Panc1 (cell line): ENCODE results near the gene CCNL2. TPM values are rescaled to one million over a fixed set of nuclear protein-coding genes. Genes with fewer than 3 reads are reported as not detected.

Experiments used
- ATAC-seq: fragments of 200-7000 bp; cut with Tn5 transposase; 2 replicates; pipeline ENCODE4 v1.9.1; 2020; ENCODE audit warnings: mild to moderate bottlenecking, moderate library complexity
- BruUV-seq: library from RNA; stranded (reverse); fragments of 400-500 nt; replicated peaks from 2 replicates; lab custom pipeline; 2021; lab: Mats Ljungman, UMichigan
- CTCF ChIA-PET: fragments of 300-600 bp; sonication (Branson Sonifier 250); formaldehyde crosslinking; loops from one replicate; lab custom pipeline; 2022; ENCODE audit warnings: antibody characterized with exemption; lab: Charles Lee
- POLR2A ChIA-PET: fragments of 300-600 bp; sonication (Branson Sonifier 250); formaldehyde crosslinking; loops from one replicate; lab custom pipeline; 2022; ENCODE audit warnings: antibody characterized with exemption; lab: Charles Lee
- DNase-seq: peaks from one replicate; pipeline ENCODE4 v3.0.0-alpha.2; 2010; ENCODE audit warnings: low read depth, low spot score
- H3K27ac ChIP-seq: 2 replicates; pipeline ENCODE4 v1.5.1; 2011; ENCODE audit warnings: mild to moderate bottlenecking, low read length, inconsistent platforms
- H3K27me3 ChIP-seq: fragments of 200-500 bp; sonication (Bioruptor generic); 2 replicates; pipeline ENCODE4 v1.6.0; 2014; ENCODE audit warnings: low read length, inconsistent platforms; ENCODE audit not compliant: control insufficient read depth, insufficient read depth
- H3K36me3 ChIP-seq: fragments of 200-500 bp; sonication (Bioruptor generic); 2 replicates; pipeline ENCODE4 v1.5.1; 2014; ENCODE audit warnings: inconsistent platforms, mild to moderate bottlenecking, low read length, moderate library complexity; ENCODE audit not compliant: control insufficient read depth, insufficient read depth
- H3K4me1 ChIP-seq: 2 replicates; pipeline ENCODE4 v1.5.1; 2011; ENCODE audit warnings: inconsistent platforms, mild to moderate bottlenecking, low read length, moderate library complexity; ENCODE audit not compliant: control insufficient read depth, insufficient read depth
- H3K4me3 ChIP-seq, 2 experiments: 2 replicates each; pipeline ENCODE4 v1.5.1; 2011 to 2012; ENCODE audit warnings: low read depth in 2 of 2, low read length in 2 of 2, mild to moderate bottlenecking in 2 of 2, inconsistent platforms in 1 of 2, moderate library complexity in 1 of 2
- H3K9me3 ChIP-seq: fragments of 200-500 bp; sonication (Bioruptor generic); 2 replicates; pipeline ENCODE4 v1.5.1; 2014; ENCODE audit warnings: low read depth, mild to moderate bottlenecking, inconsistent platforms, low read length, moderate library complexity; ENCODE audit not compliant: control insufficient read depth, insufficient read depth
- POLR2AphosphoS5 ChIP-seq: IDR thresholded peaks from 2 replicates; pipeline ENCODE4 v1.6.1; 2012; ENCODE audit warnings: mild to moderate bottlenecking, low read depth, low read length, moderate library complexity
- SIN3A ChIP-seq: IDR thresholded peaks from 2 replicates; pipeline ENCODE4 v1.6.1; 2012; ENCODE audit warnings: low read depth, mild to moderate bottlenecking, low read length, moderate library complexity, borderline replicate concordance; ENCODE audit not compliant: insufficient read depth
- TCF7L2 ChIP-seq: IDR thresholded peaks from 2 replicates; pipeline ENCODE4 v1.6.1; 2011; ENCODE audit warnings: mild to moderate bottlenecking, low read depth, low read length, inconsistent platforms
- in situ Hi-C: cut with HindIII; loops from 2 replicates; pipeline ENCODE4 v1.10.0; 2016; ENCODE audit warnings: low sequenced_read_pairs, low pct_unique_long_range_greater_than_20kb
- intact Hi-C: fragments of 100-400 bp; cut with micrococcal nuclease; formaldehyde crosslinking; loops from one replicate; pipeline ENCODE4 v1.10.0; 2022; ENCODE audit not compliant: unreplicated experiment
- total RNA-seq: library from RNA; stranded (reverse); gene quantifications from one replicate; pipeline ENCODE4 v1.2.1, GENCODE V29; 2021; ENCODE audit not compliant: unreplicated experiment
- TF ChIP-seq, protein P1 (sequence below), 2 experiments: IDR thresholded peaks; 2 replicates each; pipeline ENCODE4 v1.6.1; 2011 to 2012; ENCODE audit warnings: low read depth in 2 of 2, control low read depth in 1 of 2, low read length in 1 of 2, mild to moderate bottlenecking in 1 of 2, moderate library complexity in 1 of 2; ENCODE audit not compliant: insufficient read depth in 1 of 2
- TF ChIP-seq, protein P2 (sequence below): fragments of 450-650 bp; IDR thresholded peaks from 2 replicates; pipeline ENCODE4 v1.5.1; 2017; ENCODE audit warnings: mild to moderate bottlenecking

The CCNL2 gene
- total RNA-seq, 1 experiment from 2014 or later = 297 TPM

DNA sequence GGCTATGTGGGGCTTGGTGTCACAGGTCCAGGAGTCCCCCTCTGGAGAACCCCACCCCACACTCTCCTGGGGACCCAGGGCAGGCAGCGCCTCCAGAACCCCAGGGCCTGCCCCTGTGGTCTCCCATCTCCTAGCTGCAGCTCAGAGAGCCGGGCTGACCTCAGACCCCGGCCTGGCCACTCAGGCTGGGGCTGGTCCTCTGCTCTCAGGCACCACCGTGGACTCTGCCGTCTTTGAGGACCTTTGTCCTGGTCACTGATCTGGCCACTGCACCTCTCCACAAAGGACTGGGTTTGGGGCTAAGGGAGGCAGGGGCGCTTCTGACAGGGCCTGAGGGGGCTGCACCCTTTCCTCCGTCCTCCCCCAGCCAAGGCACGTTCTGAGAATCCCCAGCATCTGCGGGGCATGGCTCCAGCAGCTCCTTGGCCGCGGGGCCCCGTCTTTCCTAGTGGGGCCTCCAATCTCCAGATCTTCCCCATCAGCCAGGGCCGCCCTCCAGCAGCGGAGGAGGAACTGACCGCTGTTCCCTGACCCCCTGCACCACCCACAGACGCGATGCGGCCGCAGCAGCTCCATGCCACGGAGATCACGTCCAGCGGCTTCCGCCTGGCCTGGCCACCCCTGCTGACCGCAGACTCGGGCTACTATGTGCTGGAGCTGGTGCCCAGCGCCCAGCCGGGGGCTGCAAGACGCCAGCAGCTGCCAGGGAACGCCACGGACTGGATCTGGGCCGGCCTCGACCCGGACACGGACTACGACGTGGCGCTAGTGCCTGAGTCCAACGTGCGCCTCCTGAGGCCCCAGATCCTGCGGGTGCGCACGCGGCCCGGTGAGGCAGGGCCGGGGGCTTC, 39.6 kb upstream of the CCNL2 start:
- Histone ChIP-seq H3K27me3 (no peaks in the 10 kb centered on the region), H3K4me3 (peak overlapping the region; percentile 76 to 87), H3K36me3 (peaks cover 2% of the 10 kb centered on the region; the same call in 1 of the 2 replicates), H3K27ac (peak overlapping the region; percentile 94), H3K4me1 (peaks cover 54% of the 10 kb centered on the region), H3K9me3 (no peaks in the 10 kb centered on the region)
- intact Hi-C loops (loop anchor here (5.0 kb wide), 1 partner anchor 36 kb away; no protein-coding TSS in a partner anchor), in situ Hi-C loops (no loop called here)
- POLR2A ChIA-PET = interaction anchor here (1.1 kb wide), 1 partner anchor 8 kb away, joined by 3 read pairs; no protein-coding TSS in a partner anchor
- no TSS peak for BruUV-seq
- TF ChIP-seq, protein P1, sequence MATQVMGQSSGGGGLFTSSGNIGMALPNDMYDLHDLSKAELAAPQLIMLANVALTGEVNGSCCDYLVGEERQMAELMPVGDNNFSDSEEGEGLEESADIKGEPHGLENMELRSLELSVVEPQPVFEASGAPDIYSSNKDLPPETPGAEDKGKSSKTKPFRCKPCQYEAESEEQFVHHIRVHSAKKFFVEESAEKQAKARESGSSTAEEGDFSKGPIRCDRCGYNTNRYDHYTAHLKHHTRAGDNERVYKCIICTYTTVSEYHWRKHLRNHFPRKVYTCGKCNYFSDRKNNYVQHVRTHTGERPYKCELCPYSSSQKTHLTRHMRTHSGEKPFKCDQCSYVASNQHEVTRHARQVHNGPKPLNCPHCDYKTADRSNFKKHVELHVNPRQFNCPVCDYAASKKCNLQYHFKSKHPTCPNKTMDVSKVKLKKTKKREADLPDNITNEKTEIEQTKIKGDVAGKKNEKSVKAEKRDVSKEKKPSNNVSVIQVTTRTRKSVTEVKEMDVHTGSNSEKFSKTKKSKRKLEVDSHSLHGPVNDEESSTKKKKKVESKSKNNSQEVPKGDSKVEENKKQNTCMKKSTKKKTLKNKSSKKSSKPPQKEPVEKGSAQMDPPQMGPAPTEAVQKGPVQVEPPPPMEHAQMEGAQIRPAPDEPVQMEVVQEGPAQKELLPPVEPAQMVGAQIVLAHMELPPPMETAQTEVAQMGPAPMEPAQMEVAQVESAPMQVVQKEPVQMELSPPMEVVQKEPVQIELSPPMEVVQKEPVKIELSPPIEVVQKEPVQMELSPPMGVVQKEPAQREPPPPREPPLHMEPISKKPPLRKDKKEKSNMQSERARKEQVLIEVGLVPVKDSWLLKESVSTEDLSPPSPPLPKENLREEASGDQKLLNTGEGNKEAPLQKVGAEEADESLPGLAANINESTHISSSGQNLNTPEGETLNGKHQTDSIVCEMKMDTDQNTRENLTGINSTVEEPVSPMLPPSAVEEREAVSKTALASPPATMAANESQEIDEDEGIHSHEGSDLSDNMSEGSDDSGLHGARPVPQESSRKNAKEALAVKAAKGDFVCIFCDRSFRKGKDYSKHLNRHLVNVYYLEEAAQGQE (IDR thresholded peaks at IDR 0.05; ENCODE audit: insufficient read depth in 1 of 2, low read depth in 2 of 2, low read length in 1 of 2) = no peak
- TF ChIP-seq POLR2AphosphoS5 = no peak
- TF ChIP-seq SIN3A = no peak
- TF ChIP-seq, protein P2, sequence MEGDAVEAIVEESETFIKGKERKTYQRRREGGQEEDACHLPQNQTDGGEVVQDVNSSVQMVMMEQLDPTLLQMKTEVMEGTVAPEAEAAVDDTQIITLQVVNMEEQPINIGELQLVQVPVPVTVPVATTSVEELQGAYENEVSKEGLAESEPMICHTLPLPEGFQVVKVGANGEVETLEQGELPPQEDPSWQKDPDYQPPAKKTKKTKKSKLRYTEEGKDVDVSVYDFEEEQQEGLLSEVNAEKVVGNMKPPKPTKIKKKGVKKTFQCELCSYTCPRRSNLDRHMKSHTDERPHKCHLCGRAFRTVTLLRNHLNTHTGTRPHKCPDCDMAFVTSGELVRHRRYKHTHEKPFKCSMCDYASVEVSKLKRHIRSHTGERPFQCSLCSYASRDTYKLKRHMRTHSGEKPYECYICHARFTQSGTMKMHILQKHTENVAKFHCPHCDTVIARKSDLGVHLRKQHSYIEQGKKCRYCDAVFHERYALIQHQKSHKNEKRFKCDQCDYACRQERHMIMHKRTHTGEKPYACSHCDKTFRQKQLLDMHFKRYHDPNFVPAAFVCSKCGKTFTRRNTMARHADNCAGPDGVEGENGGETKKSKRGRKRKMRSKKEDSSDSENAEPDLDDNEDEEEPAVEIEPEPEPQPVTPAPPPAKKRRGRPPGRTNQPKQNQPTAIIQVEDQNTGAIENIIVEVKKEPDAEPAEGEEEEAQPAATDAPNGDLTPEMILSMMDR = no peak
- no peak for TF ChIP-seq TCF7L2
- CTCF ChIA-PET = no interaction called here
- DNase-seq = no peak
- no peak for ATAC-seq

- DNase-seq = no peak
- in situ Hi-C loops = no loop called here
- POLR2A ChIA-PET = no interaction called here
- no peak for ATAC-seq
- Histone ChIP-seq H3K27ac (peak overlapping the region; percentile 94), H3K36me3 (peaks cover 2% of the 10 kb centered on the region; the same call in 1 of the 2 replicates), H3K27me3 (no peaks in the 10 kb centered on the region), H3K9me3 (no peaks in the 10 kb centered on the region), H3K4me3 (peak overlapping the region; percentile 76 to 87), H3K4me1 (peaks cover 59% of the 10 kb centered on the region)
- CTCF ChIA-PET = interaction anchor here (0.6 kb wide), 1 partner anchor 11 kb away, joined by 3 read pairs; no protein-coding TSS in a partner anchor
- TF ChIP-seq TCF7L2 (no peak), SIN3A (no peak), POLR2AphosphoS5 (no peak)
- TF ChIP-seq, protein P2 = no peak
- TF ChIP-seq, protein P1 (IDR thresholded peaks at IDR 0.05; ENCODE audit: insufficient read depth in 1 of 2, low read depth in 2 of 2, low read length in 1 of 2) = no peak
- no TSS peak for BruUV-seq
- intact Hi-C loops = loop anchor here (5.0 kb wide), 1 partner anchor 36 kb away; no protein-coding TSS in a partner anchor
Measured at GRCh38 chr1:1437904-1438376, 38.8 kb upstream of the CCNL2 start.
